Nephron (organoid): ENCODE measurements around the gene ADIPOQ.
"Not testable (repeated sequence)": the region's sequence is repeated elsewhere in the genome, so short reads cannot be mapped to it uniquely, and the experiment has no call there.

Experiments used
- H3K27ac Mint-ChIP-seq, 3 experiments: 2 replicates each; pipeline ENCODE4 v1.8.0; 2020; ENCODE audit warnings: mixed read lengths in 3 of 3, mild to moderate bottlenecking in 2 of 3, moderate library complexity in 1 of 3
- H3K27me3 Mint-ChIP-seq: 2 replicates; pipeline ENCODE4 v1.8.0; 2021; ENCODE audit warnings: low read depth, mild to moderate bottlenecking, moderate library complexity, mixed read lengths
- H3K36me3 Mint-ChIP-seq: 2 replicates; pipeline ENCODE4 v1.8.0; 2020; ENCODE audit warnings: low read depth, mixed read lengths
- H3K4me1 Mint-ChIP-seq: 2 replicates; pipeline ENCODE4 v1.8.0; 2020; ENCODE audit warnings: mixed read lengths
- H3K4me3 Mint-ChIP-seq, 3 experiments: 2 replicates each; pipeline ENCODE4 v1.8.0; 2020; ENCODE audit warnings: mild to moderate bottlenecking in 3 of 3, mixed read lengths in 3 of 3, moderate library complexity in 2 of 3
- H3K9me3 Mint-ChIP-seq: 2 replicates; pipeline ENCODE4 v1.8.0; 2020; ENCODE audit warnings: mixed read lengths
- CTCF ChIP-seq, 3 experiments: fragments of 200-600 bp; sonication (generic); IDR thresholded peaks; one replicate each; pipeline ENCODE4 v1.5.0; 2021; ENCODE audit warnings: antibody characterized with exemption in 3 of 3; ENCODE audit not compliant: unreplicated experiment in 3 of 3

The ADIPOQ gene

GRCh38 chr3:186875708-186876107, 33.2 kb downstream of the ADIPOQ start:
- Mint-ChIP-seq H3K4me1 (no peaks in the 10 kb centered on the region), H3K27me3 (no peaks in the 10 kb centered on the region), H3K9me3 (peaks cover 7% of the 10 kb centered on the region), H3K36me3 (no peaks in the 10 kb centered on the region), H3K27ac (no peak overlapping the region), H3K4me3 (no peak overlapping the region)
- TF ChIP-seq CTCF (IDR thresholded peaks at IDR 0.05; ENCODE audit: unreplicated experiment in 3 of 3): no peak

GRCh38 chr3:186879781-186880180, 37.3 kb downstream of the ADIPOQ start:
- TF ChIP-seq CTCF (IDR thresholded peaks at IDR 0.05; ENCODE audit: unreplicated experiment in 3 of 3): no peak
- Mint-ChIP-seq H3K27ac (no peak overlapping the region), H3K4me1 (no peaks in the 10 kb centered on the region), H3K4me3 (no peak overlapping the region), H3K36me3 (no peaks in the 10 kb centered on the region), H3K9me3 (peaks cover 7% of the 10 kb centered on the region), H3K27me3 (peaks cover 6% of the 10 kb centered on the region)

GRCh38 chr3:186880406-186880805, 37.9 kb downstream of the ADIPOQ start:
- H3K36me3 Mint-ChIP-seq: no peaks in the 10 kb centered on the region
- no peak overlapping the region for H3K27ac Mint-ChIP-seq
- H3K4me1 Mint-ChIP-seq: no peaks in the 10 kb centered on the region
- no peak for TF ChIP-seq CTCF (IDR thresholded peaks at IDR 0.05; ENCODE audit: unreplicated experiment in 3 of 3)
- no peak overlapping the region for H3K4me3 Mint-ChIP-seq
- peaks cover 6% of the 10 kb centered on the region for H3K27me3 Mint-ChIP-seq
- peaks cover 5% of the 10 kb centered on the region for H3K9me3 Mint-ChIP-seq

- Mint-ChIP-seq H3K36me3 (no peaks in the 10 kb centered on the region), H3K27ac (no peak overlapping the region), H3K4me3 (no peak overlapping the region), H3K4me1 (no peaks in the 10 kb centered on the region), H3K27me3 (peaks cover 6% of the 10 kb centered on the region), H3K9me3 (no peaks in the 10 kb centered on the region)
- TF ChIP-seq CTCF (IDR thresholded peaks at IDR 0.05; ENCODE audit: unreplicated experiment in 3 of 3): no peak
These were observed 39.6 kb downstream of the ADIPOQ start for GRCh38 chr3:186882150-186882524.

GRCh38 chr3:186882881-186883685, 40.6 kb downstream of the ADIPOQ start:
- no peak overlapping the region for H3K4me3 Mint-ChIP-seq
- no peak for TF ChIP-seq CTCF (IDR thresholded peaks at IDR 0.05; ENCODE audit: unreplicated experiment in 3 of 3)
- H3K9me3 Mint-ChIP-seq: no peaks in the 10 kb centered on the region
- H3K27me3 Mint-ChIP-seq: peaks cover 6% of the 10 kb centered on the region
- no peak overlapping the region for H3K27ac Mint-ChIP-seq
- H3K4me1 Mint-ChIP-seq: no peaks in the 10 kb centered on the region
- no peaks in the 10 kb centered on the region for H3K36me3 Mint-ChIP-seq

- no peak overlapping the region for H3K27ac Mint-ChIP-seq
- peaks cover 4% of the 10 kb centered on the region for H3K4me1 Mint-ChIP-seq
- H3K36me3 Mint-ChIP-seq: no peaks in the 10 kb centered on the region
- H3K4me3 Mint-ChIP-seq: no peak overlapping the region
- no peak for TF ChIP-seq CTCF (IDR thresholded peaks at IDR 0.05; ENCODE audit: unreplicated experiment in 3 of 3)
- peaks cover 6% of the 10 kb centered on the region for H3K27me3 Mint-ChIP-seq
- H3K9me3 Mint-ChIP-seq: no peaks in the 10 kb centered on the region
These were observed 41.2 kb downstream of the ADIPOQ start for GRCh38 chr3:186883686-186884058.

- H3K9me3 Mint-ChIP-seq, H3K27ac Mint-ChIP-seq, H3K4me1 Mint-ChIP-seq, H3K36me3 Mint-ChIP-seq, H3K27me3 Mint-ChIP-seq, H3K4me3 Mint-ChIP-seq: not testable (repeated sequence)
These were observed 42.4 kb downstream of the ADIPOQ start for GRCh38 chr3:186884868-186885267.
